Skeletal muscle cell (primary cell): ENCODE results near the gene PTTG2.

ENCODE experiments used
- DNase-seq: peaks from one replicate; pipeline ENCODE4 v3.0.0-alpha.2; 2010; ENCODE audit warnings: low read depth
- H3K4me3 ChIP-seq: 2 replicates; pipeline ENCODE4 v1.5.1; 2011; ENCODE audit warnings: low read depth, mild to moderate bottlenecking, control low read depth, low read length, moderate library complexity

PTTG2 gene

DNA sequence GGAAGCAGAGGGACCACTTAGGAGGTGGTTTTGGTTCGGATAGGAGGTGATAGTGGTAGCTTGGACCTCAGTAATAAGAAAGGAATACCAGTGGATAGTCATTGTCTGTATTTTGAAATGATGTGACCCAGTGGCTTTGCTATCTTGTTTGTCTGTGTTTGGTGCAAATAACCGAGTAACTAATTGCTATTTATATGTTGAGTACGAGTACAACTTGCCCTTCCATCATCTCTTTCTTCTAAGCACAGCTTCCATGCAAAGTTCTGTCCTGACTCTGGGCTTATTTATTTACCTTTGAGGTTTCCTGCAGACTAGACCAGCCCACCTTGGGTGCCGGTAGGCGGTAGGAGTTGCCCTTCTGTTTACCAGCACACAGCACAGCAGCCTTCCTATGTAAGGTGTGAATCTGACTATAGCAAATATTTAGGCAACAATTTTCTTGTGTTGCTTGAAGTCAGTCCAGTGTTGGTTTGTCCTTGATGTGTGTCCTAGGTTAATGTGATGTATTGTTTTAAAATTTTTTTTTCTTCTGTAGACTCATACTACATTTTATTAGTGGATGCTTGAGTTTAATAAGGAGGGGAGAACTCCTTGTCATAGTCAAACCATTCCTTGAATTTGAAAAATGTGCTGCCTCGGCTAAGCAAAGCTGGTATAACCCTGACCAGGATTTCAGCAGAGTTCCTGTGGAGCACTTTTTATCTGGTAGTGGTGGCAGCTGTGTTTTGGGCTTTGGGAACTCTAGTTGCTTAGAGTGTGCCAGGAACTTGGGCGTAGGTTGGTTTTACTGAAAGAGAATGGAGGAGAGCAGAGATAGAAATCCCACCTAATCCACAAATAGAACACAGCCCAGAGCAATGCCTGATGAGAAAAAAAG, 21.9 kb downstream of the PTTG2 start:
- no peak overlapping the region for H3K4me3 ChIP-seq
- no peak for DNase-seq

DNA sequence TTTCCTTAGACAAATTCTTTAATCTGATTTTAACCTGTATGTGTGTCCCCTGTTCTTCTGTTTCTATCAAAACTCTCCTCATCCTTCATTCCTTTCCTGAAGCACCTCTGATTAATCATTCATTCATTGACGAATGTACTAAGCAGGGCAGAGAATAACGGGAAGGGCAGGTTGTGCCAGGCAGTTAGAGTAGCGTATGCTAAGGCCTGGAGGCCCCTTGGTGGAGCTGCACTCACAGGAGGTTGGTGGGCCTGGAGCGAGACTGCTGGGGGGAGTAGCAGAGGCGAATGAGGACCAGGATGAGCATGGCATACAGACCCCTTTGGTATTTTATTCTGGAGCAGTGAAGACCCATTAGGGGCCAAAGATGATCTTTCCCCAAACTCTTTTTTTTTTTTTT, 22.5 kb downstream of the PTTG2 start:
- H3K4me3 ChIP-seq, result no peak overlapping the region
- DNase-seq, result no peak

DNA sequence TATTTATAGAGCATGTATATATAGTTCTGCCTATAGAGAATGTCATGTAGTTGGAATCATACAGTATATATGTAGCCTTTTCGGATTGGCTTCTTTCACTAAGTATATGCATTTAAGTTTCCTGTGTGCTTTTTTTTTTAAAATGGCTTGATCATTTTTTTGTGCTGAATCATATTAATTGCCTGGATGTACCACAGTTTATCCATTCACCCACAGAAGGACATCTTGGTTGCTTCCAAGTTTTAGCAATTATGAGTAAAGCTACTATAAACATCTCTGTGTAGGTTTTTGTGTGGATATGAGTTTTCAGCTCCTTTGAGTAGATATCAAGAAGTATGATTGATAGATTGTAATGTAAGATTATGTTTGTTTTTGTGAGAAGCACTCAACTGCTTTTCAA, 23.8 kb downstream of the PTTG2 start:
- no peak for DNase-seq

DNA sequence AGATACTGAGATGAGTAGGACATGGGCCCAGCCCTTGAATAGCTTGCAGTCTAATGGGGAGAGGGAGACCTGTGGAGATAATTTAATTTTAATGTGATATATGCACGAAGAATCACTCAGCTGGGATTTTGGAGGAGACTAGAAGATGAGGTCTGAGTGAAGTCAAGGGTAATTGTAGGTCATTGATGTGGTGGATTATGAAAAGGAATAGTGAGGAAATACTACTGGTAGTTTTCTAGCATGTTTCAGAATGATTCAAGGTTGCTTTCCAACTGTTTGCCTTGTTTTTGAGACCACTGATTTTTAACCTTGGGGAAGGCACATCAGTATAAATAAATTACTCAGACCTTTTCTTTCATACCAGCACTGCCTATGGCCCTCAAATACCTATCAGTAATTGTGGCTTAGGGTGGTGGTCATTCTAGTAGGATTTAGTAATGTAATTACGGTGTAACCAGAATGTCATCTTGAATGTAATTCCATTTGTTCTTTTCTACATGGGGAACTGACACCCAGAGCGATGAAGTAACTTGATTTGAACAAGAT, 25.6 kb downstream of the PTTG2 start:
- no peak overlapping the region for H3K4me3 ChIP-seq
- no peak for DNase-seq

More for the DNA sequence above, 23.8 kb downstream of the PTTG2 start:
- no peak overlapping the region for H3K4me3 ChIP-seq

DNA sequence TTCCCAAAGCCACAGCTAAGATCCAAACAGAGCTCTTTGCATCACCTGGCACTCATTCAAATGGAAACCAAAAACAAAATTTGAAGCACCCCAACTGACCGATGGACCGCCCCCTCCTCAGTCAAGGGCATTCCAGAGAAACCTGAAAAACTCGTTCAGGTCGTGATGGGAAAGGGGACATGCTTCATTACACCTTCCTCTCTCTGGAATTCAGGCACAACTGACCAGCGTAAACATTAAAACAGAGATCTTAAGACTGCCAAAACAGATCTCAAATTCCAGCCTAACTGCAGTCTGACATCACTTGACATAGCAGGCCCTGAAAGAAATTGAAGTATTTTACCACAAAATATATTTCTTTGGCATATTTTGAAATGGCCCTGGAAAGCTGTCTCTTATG, 28.5 kb downstream of the PTTG2 start:
- DNase-seq, result no peak
- H3K4me3 ChIP-seq, result no peak overlapping the region

DNA sequence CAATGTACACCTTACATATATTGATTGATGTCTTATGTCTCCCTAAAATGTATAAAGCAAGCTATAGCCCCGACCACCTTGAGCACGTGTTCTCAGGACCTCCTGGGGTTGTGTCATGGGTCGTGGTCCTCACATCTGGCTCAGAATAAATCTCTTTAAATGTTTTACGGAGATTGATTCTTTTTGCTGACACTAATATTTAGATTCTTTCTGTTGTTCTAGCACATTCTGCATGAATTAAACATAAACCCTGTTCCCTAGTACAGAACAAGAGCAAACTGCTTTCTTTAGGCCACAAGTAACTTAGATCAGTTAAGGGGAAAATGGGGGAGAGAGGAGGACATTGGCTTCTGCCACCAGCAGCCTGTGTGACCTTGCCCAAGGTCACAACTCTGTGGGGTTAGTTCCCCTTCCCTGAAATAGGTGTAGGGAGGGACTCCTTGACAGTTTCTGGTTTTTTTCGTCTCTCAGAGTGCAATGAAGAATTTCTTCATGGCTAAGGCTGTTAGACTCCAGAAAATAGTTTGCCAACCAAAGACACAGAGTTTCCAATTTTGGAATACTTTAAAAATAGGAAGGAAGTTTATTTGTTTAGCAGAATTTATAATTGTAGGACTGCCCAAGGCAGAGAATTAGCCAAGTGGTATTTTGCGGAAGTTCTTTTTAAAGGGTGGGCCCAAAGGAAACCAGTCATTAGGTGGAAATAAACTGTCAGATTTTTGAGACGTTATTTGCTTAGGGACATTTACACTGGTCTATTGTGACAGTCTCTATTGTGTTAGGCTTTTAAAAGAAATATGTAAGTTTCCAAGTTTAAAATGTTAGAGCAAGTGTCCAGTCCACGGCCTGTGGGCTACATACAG, 29.4 kb downstream of the PTTG2 start:
- DNase-seq, result no peak
- H3K4me3 ChIP-seq, result no peak overlapping the region

DNA sequence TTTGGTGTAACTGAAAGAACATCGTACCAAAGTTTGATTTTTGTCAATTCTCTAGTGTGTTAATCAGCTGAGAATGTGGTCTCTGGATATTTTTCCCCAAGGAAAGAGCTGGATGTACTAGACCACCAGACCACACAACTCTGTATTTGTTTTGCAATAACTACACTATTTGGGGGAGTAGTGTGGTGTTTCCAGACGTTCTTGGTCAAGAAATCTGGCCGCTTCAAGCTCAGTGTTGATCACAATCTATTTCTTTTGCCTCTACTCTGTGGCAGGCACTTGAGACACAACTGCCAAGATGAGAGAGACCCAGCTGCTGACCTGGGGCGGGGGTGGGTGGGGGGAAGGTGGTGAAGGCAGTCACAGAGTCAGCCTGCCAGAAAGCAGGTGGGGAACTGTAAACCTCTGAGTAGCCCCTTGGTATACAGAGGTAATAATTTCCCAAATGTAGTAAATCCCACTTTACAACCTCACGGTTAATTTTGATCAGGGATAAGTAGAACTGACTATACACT, 30.6 kb downstream of the PTTG2 start:
- no peak for DNase-seq
- H3K4me3 ChIP-seq, result no peak overlapping the region

DNA sequence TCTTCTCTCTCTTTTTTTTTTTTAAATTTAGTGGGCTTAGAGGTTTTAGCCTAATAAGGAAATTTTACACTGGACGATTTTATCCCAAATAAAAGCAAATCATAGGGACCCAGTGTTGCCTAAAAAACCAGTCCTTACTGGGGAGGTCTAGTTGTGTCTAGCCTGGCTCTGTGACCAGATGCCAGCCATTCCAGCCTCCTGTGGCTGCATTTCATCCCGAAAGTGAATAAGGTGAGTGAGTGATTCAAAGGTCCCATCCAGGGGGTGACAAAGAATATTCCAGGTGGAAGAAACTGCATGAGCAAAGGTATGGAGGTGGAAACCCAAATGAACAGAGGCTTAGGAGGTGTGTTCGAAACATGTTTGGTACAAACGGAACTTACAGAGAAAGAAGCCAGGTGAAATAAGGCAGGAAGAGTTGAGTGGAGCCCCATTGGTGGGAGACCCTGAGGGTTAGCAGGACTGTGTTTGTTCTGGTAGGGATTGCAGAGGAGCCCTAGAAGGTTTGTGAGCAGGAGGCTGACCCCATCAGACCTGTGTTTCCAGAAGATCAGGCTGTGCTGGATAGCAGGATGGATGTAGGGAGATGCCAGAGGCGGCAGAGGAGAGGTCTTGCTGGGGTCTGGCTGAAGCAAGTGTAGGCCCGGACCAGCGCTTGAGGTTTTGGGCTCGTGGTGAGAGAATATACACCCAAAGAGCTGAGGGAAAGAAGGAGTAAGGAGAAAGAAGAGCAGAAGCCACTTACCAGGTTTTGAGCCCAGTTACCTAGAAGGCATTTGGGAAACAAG, 31.6 kb downstream of the PTTG2 start:
- H3K4me3 ChIP-seq, result no peak overlapping the region
- DNase-seq, result no peak

DNA sequence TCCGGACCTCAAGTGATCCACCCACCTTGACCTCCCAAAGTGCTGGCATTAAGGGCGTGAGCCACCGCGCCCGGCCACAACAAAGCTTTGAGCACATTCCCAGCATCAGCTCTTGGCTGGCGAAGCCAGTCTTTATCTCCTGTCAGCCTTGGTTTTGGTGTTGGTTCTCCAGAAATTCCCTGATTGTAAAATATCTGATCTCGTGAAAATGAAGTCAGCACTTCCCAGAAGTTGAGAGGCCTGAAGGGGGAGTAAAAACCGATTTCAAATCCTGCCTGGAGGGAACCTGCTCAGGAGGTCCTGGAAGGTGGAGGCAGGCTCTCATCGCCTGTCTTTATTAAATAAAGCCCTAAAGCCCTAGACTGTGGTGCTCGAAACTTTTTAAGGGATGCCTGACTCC, 33.6 kb downstream of the PTTG2 start:
- DNase-seq, result no peak
- H3K4me3 ChIP-seq, result no peak overlapping the region

DNA sequence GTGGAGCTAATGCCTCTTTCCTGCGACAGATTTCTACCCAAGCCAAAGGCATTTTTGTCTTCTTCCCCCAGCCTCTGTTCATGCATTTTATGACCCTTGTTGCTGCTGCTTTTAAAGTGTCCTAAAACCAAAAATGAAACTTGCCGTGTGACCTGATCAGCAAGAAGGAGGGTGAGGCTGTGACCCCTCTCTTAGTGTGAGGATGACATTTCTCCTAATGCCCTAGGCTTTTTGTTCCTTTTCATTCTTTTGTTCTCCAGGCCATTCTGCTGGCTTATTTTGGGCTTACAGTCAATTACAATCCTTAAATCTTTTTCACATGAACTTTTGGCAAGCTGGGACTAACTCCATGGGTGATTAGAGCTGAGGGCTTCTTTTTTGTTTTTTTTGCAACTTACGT, 34.4 kb downstream of the PTTG2 start:
- no peak overlapping the region for H3K4me3 ChIP-seq
- DNase-seq, result no peak

DNA sequence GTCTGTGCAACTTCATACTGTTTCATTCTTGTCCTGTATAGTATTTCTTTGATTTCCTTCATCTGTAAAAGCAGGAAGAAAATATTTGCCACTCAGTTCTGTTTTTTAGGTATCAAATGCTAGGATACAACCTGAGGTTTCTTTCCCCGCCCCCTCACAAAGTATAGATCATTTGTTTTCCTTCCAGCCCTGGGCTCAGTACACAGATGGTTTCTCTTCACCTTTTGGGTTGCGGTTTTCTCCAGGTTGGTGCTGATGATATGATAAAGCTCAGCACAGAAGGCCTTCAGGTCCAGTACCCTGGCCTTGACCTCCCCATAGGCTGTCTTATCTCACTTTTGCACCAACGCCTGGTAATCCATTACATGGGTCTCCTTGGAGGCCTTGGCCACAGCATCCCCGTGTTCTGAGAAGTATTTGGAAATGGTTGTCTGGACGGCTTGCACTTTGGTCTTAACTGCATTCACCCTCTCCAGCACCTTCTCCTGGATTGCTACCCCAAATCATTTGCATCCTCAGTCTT, 35.2 kb downstream of the PTTG2 start:
- DNase-seq, result no peak
- H3K4me3 ChIP-seq, result no peak overlapping the region

DNA sequence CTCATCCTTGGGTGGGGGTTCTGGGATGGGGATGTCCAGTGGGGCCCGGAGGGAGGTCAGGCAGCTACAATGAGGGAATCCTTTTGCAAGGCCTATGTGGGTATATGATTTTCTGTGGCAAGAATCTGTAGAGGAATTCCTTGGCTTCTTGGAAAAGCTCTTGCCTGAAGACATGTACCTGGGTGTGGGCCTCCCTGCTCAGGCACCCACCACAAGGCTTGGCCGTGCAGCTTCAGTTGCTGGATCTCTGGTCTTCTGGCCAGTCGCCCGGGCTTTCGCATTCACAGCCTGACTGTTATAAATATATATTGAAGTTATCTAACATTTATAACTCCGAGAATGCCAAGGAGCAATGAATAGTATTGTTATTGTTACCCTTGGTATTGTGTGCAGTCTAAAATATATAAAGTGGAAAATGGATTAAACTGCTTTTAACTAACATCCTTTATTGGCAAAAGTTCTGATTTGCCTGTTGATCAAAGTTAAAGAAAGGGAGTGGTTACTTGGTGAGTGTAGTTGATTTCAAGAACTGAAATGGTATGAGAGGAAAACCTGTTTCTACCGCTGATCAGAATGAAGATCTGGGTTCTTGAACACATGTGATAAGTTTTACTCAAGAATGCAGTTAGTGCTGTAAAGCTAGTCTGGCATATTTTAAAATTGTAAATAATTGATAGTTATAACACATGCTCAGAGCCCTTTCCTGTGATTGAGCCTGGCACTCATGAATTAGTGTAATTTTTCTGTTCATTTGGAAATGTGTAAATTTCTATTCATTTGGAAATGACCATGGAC, 36.0 kb downstream of the PTTG2 start:
- no peak overlapping the region for H3K4me3 ChIP-seq
- no peak for DNase-seq

DNA sequence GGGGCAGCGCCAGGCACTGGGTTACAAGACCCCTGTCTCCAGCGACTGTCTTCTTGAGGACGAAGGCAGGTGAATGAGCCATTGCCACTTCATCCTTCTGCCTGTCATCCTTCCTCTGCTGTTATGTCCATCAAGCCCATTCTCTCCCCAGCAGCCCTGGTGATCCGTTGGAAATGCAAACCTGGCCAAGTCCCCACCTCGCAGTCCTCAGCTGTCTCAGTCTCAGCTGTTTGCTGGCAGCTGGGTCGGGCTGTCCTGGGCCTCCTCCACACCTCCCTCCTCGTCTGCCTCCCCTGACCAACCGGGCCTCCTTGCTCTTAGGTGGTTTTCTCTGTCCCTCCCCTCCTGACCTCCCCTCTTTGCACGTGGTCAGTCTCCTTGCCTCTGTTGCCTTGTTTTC, 38.0 kb downstream of the PTTG2 start:
- no peak overlapping the region for H3K4me3 ChIP-seq
- no peak for DNase-seq

DNA sequence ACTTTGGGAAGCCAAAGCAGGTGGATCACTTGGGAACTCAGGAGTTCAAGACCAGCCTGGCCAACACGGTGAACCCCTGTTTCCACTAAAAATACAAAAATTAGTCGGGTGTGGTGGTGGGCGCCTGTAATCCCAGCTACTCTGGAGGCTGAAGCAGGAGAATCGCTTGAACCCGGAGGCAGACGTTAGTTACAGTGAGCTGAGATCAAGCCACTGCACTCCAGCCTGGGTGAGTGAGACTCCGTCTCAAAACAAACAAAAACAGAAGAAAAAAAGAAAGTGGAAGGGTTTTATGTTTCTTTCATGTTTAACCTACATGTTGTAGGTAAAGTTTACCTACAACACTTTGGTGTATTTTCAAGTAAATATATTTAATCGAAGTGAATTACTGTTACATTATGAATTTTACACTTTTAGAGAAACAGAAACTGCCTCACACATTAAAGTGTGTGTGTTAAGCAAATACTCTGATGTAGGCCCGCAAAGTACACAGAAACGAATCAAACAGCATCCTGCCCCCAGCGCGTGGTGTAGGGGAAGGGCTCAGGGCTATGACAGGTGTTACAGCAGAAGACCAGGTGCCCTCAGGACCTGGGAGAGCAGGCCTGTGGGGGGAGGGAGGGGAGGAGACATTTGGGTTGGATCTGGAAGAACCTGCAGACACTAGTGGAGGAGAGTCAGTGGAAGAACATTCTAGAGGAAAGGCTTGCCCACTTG, 39.0 kb downstream of the PTTG2 start:
- no peak overlapping the region for H3K4me3 ChIP-seq
- no peak for DNase-seq

DNA sequence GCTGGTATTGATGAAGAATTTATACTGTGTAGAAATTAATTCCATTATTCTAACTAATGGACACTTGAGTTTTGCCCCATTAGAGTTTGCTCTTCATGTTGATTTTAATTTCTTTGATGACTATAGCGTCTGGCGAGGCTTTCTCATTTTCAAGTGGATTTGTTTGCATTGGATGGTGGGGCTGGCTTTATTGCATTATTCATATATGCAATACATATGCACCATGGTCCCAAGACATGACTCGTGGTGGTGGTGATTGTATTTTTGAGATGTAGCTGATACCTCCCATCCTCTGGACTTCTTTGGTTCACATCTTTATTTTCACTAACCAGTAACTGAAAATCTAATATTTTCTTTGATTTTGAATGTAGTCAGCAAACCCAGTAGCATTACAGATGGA, 39.8 kb downstream of the PTTG2 start:
- DNase-seq, result no peak
- H3K4me3 ChIP-seq, result no peak overlapping the region

DNA sequence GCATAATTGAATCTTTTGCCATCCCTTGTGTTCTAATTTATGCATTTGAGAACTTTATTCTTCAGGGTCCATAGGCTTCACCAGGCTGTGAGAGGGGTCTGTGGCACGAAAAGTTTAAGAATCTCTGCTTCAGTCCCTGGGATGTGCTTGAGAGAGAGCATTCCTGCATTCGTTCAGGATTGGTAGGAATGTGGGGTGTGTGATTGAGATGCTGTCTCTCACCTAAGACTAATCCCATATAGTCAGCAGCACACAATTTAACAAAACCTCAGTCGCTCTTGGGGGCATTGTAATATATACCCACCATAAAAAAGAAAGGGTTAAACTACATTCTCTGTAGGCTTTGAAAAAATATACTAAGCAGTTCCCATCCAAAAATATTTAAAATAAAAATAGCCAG, 41.7 kb downstream of the PTTG2 start:
- DNase-seq, result no peak

DNA sequence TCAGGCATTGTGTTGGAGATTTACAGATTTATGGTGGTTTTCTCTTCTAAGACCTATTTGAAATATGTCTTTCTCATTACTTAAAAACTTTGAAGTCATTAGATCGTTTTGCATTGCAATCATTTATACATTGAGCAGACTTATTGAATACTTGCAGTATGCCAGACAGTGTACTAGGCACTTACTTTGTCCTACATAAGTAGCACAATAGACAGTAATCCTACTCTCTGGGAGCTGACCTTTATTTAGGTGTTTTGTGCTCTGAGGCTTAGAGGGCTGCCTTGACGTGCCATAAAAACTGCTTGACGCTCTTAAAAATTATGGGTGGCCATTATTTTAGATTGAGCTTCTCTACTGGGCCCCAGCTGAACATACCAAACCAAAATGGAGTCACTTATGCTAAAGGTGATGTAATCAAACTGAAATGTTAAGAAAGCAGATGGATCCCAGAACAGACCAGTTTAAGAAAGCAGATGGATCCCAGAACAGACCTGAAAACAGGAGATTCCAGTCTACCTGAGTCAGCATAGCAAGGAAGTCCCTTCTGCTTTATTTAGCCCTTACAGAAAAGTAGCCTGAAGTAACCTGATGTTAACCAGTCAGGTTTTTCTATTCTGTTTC, 42.4 kb downstream of the PTTG2 start:
- DNase-seq, result no peak
- no peak overlapping the region for H3K4me3 ChIP-seq

More for the DNA sequence above, 41.7 kb downstream of the PTTG2 start:
- H3K4me3 ChIP-seq, result no peak overlapping the region
